NB4 (cell line): ENCODE measurements around the gene JAM3.
A peak's percentile ranks its signal among the peaks of the same experiment; 100 is the strongest.

Source experiments
- DNase-seq: peaks from one replicate; pipeline ENCODE4 v3.0.0; 2010; ENCODE audit warnings: low read depth
- H3K4me3 ChIP-seq: one replicate; pipeline ENCODE4 v1.5.1; 2011; ENCODE audit warnings: mild to moderate bottlenecking, low read depth, low read length, moderate library complexity
- CTCF ChIP-seq: IDR thresholded peaks from one replicate; pipeline ENCODE4 v1.5.1; 2012; ENCODE audit warnings: low read depth, low read length
- MAX ChIP-seq: IDR thresholded peaks from 2 replicates; pipeline ENCODE4 v1.6.1; 2011; ENCODE audit warnings: low read depth, low read length
- MYC ChIP-seq: IDR thresholded peaks from 2 replicates; pipeline ENCODE4 v1.6.1; 2011; ENCODE audit warnings: low read depth, low read length
- POLR2A ChIP-seq: IDR thresholded peaks from 2 replicates; pipeline ENCODE4 v1.6.1; 2011; ENCODE audit warnings: mild to moderate bottlenecking; ENCODE audit not compliant: insufficient read length; ENCODE audit errors: extremely low read depth

JAM3 gene

GRCh38 chr11:134032043-134032442 lies 36.8 kb upstream of the JAM3 start:
- no peak for DNase-seq
- H3K4me3 ChIP-seq = no peak overlapping the region
- TF ChIP-seq CTCF (no peak), POLR2A (no peak), MAX (no peak), MYC (no peak)

- DNase-seq = peak; percentile 36
- TF ChIP-seq CTCF (no peak), POLR2A (no peak), MAX (no peak), MYC (no peak)
- H3K4me3 ChIP-seq = no peak overlapping the region
Observed at GRCh38 chr11:134032501-134033091, 36.3 kb upstream of the JAM3 start.

- TF ChIP-seq POLR2A (no peak), MYC (no peak), MAX (no peak), CTCF (no peak)
- DNase-seq = no peak
- H3K4me3 ChIP-seq = no peak overlapping the region
Observed at GRCh38 chr11:134033276-134033675, 35.6 kb upstream of the JAM3 start.

GRCh38 chr11:134033696-134034491 lies 35.0 kb upstream of the JAM3 start:
- TF ChIP-seq CTCF = no peak
- no peak for TF ChIP-seq MAX
- no peak for TF ChIP-seq MYC
- TF ChIP-seq POLR2A = no peak
- DNase-seq = peak; percentile 63
- no peak overlapping the region for H3K4me3 ChIP-seq

- DNase-seq = no peak
- H3K4me3 ChIP-seq = no peak overlapping the region
- TF ChIP-seq MAX (no peak), CTCF (no peak), MYC (no peak), POLR2A (no peak)
Observed at GRCh38 chr11:134034496-134035381, 34.1 kb upstream of the JAM3 start.
